HEK293 (cell line): ENCODE results near the gene CLPTM1.

ENCODE experiments used
- KLF17 ChIP-seq: fragments of 450-650 bp; formaldehyde crosslinking; IDR thresholded peaks from 2 replicates; pipeline ENCODE4 v1.5.1; 2016; ENCODE audit warnings: missing biosample characterization, missing genetic modification characterization
- PRDM4 ChIP-seq: fragments of 450-650 bp; formaldehyde crosslinking; IDR thresholded peaks from 2 replicates; pipeline ENCODE4 v1.5.1; 2017; ENCODE audit warnings: missing biosample characterization, missing genetic modification characterization
- REPIN1 ChIP-seq: fragments of 450-650 bp; formaldehyde crosslinking; IDR thresholded peaks from 2 replicates; pipeline ENCODE4 v1.5.1; 2017; ENCODE audit warnings: missing biosample characterization, missing genetic modification characterization, low read depth
- ZBTB21 ChIP-seq: fragments of 450-650 bp; formaldehyde crosslinking; IDR thresholded peaks from 2 replicates; pipeline ENCODE4 v1.5.1; 2017; ENCODE audit warnings: missing biosample characterization, missing genetic modification characterization
- ZNF138 ChIP-seq: fragments of 450-650 bp; formaldehyde crosslinking; IDR thresholded peaks from 2 replicates; pipeline ENCODE4 v1.5.1; 2016; ENCODE audit warnings: missing biosample characterization, missing genetic modification characterization, borderline replicate concordance
- ZNF24 ChIP-seq: fragments of 450-650 bp; formaldehyde crosslinking; IDR thresholded peaks from 2 replicates; pipeline ENCODE4 v1.5.1; 2016; ENCODE audit warnings: missing biosample characterization, missing genetic modification characterization
- ZNF266 ChIP-seq: fragments of 450-650 bp; formaldehyde crosslinking; IDR thresholded peaks from 2 replicates; pipeline ENCODE4 v1.5.1; 2016; ENCODE audit warnings: missing biosample characterization, missing genetic modification characterization, low read depth
- ZNF274 ChIP-seq, 2 experiments: fragments of 200-500 bp in 1 of 2; fragments of 450-650 bp in 1 of 2; sonication (Bioruptor generic) in 1 of 2; formaldehyde crosslinking in 1 of 2; IDR thresholded peaks; 2 replicates each; pipeline versions ENCODE4 v1.5.1 to v1.6.1; 2014 to 2016; ENCODE audit warnings: borderline replicate concordance in 1 of 2, inconsistent platforms in 1 of 2, low read length in 1 of 2, missing biosample characterization in 1 of 2, missing genetic modification characterization in 1 of 2
- TF ChIP-seq, protein P1 (sequence below): fragments of 450-650 bp; formaldehyde crosslinking; IDR thresholded peaks from 2 replicates; pipeline ENCODE4 v1.5.1; 2016; ENCODE audit warnings: missing biosample characterization, missing genetic modification characterization
- TF ChIP-seq, protein P2 (sequence below): fragments of 450-650 bp; formaldehyde crosslinking; IDR thresholded peaks from 2 replicates; pipeline ENCODE4 v1.5.1; 2016; ENCODE audit warnings: missing biosample characterization, missing genetic modification characterization
- TF ChIP-seq, protein P3 (sequence below): fragments of 450-650 bp; formaldehyde crosslinking; IDR thresholded peaks from 2 replicates; pipeline ENCODE4 v1.5.1; 2016; ENCODE audit warnings: missing biosample characterization, missing genetic modification characterization

DNA sequence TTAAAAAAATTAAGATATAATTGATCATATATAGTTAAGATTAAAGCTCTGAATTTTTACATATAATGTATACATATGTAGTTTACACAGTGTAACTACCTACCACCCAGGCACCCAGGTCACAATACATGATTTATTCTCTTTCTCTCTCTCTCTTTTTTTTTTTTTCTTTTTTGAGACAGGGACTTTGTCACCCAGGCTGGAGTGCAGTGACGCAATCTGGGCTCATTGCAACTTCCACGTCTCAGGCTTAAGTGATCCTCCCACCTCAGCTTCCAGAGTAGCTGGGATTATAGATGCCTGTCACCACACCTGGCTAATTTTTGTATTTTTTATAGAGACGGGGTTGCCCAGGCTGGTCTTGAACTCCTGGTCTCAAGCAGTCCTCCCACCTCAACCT lies 64.9 kb downstream of the CLPTM1 start:
- no peak for TF ChIP-seq ZNF24 (tag by site-specific recombination)
- no peak for TF ChIP-seq ZNF266
- no peak for TF ChIP-seq ZNF274 (IDR thresholded peaks at IDR 0.05; ENCODE audit: low read length)
- TF ChIP-seq ZNF274 (tag by site-specific recombination; IDR thresholded peaks at IDR 0.05; ENCODE audit: borderline replicate concordance): no peak
- TF ChIP-seq REPIN1: no peak
- TF ChIP-seq, protein P1, sequence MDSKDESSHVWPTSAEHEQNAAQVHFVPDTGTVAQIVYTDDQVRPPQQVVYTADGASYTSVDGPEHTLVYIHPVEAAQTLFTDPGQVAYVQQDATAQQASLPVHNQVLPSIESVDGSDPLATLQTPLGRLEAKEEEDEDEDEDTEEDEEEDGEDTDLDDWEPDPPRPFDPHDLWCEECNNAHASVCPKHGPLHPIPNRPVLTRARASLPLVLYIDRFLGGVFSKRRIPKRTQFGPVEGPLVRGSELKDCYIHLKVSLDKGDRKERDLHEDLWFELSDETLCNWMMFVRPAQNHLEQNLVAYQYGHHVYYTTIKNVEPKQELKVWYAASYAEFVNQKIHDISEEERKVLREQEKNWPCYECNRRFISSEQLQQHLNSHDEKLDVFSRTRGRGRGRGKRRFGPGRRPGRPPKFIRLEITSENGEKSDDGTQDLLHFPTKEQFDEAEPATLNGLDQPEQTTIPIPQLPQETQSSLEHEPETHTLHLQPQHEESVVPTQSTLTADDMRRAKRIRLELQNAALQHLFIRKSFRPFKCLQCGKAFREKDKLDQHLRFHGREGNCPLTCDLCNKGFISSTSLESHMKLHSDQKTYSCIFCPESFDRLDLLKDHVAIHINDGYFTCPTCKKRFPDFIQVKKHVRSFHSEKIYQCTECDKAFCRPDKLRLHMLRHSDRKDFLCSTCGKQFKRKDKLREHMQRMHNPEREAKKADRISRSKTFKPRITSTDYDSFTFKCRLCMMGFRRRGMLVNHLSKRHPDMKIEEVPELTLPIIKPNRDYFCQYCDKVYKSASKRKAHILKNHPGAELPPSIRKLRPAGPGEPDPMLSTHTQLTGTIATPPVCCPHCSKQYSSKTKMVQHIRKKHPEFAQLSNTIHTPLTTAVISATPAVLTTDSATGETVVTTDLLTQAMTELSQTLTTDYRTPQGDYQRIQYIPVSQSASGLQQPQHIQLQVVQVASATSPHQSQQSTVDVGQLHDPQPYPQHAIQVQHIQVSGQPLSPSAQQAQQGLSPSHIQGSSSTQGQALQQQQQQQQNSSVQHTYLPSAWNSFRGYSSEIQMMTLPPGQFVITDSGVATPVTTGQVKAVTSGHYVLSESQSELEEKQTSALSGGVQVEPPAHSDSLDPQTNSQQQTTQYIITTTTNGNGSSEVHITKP: no peak
- TF ChIP-seq ZNF138 (tag by site-specific recombination): no peak
- no peak for TF ChIP-seq ZBTB21 (tag by site-specific recombination)
- TF ChIP-seq KLF17 (tag by site-specific recombination): no peak
- TF ChIP-seq, protein P2, sequence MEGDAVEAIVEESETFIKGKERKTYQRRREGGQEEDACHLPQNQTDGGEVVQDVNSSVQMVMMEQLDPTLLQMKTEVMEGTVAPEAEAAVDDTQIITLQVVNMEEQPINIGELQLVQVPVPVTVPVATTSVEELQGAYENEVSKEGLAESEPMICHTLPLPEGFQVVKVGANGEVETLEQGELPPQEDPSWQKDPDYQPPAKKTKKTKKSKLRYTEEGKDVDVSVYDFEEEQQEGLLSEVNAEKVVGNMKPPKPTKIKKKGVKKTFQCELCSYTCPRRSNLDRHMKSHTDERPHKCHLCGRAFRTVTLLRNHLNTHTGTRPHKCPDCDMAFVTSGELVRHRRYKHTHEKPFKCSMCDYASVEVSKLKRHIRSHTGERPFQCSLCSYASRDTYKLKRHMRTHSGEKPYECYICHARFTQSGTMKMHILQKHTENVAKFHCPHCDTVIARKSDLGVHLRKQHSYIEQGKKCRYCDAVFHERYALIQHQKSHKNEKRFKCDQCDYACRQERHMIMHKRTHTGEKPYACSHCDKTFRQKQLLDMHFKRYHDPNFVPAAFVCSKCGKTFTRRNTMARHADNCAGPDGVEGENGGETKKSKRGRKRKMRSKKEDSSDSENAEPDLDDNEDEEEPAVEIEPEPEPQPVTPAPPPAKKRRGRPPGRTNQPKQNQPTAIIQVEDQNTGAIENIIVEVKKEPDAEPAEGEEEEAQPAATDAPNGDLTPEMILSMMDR: no peak
- TF ChIP-seq, protein P3, sequence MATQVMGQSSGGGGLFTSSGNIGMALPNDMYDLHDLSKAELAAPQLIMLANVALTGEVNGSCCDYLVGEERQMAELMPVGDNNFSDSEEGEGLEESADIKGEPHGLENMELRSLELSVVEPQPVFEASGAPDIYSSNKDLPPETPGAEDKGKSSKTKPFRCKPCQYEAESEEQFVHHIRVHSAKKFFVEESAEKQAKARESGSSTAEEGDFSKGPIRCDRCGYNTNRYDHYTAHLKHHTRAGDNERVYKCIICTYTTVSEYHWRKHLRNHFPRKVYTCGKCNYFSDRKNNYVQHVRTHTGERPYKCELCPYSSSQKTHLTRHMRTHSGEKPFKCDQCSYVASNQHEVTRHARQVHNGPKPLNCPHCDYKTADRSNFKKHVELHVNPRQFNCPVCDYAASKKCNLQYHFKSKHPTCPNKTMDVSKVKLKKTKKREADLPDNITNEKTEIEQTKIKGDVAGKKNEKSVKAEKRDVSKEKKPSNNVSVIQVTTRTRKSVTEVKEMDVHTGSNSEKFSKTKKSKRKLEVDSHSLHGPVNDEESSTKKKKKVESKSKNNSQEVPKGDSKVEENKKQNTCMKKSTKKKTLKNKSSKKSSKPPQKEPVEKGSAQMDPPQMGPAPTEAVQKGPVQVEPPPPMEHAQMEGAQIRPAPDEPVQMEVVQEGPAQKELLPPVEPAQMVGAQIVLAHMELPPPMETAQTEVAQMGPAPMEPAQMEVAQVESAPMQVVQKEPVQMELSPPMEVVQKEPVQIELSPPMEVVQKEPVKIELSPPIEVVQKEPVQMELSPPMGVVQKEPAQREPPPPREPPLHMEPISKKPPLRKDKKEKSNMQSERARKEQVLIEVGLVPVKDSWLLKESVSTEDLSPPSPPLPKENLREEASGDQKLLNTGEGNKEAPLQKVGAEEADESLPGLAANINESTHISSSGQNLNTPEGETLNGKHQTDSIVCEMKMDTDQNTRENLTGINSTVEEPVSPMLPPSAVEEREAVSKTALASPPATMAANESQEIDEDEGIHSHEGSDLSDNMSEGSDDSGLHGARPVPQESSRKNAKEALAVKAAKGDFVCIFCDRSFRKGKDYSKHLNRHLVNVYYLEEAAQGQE (tag by site-specific recombination): no peak
- no peak for TF ChIP-seq PRDM4 (tag by site-specific recombination)
